ENCODE measurements around the gene LAMB3.

The LAMB3 gene

DNA sequence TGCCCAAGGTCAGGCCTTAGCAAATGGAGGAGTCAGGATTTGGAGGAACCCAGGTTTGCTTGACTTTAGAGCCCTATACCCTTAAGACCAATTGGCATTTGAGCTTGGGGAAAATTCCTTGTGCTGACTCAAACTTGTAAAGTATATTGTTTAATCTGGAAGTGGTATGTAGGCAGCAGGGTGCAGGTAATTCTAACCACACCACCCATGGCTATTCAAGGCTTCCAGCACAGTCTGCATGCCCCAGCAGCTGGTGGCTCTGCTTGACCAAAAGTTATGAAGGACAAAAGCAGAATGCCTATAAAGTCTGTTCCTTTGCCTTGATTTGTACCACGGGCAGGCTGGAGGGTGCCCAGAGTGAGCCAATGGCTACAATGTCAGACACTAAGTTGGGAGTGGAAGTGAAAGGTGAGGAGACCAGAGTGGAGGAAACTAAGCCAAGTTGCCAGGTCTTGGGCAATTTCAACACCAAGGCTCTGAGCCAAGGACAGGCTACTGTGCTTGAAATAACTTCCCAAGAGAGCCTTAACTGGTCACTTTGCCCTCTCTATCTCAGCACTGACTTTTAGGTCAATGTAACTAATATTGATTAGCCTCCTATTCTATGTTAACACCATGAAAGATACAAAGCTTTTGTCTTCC lies 18.3 kb upstream of the LAMB3 start:
- Histone ChIP-seq H3K27ac (no peak overlapping the region), H3K4me3 (IDR thresholded peaks at IDR 0.05; ENCODE audit: insufficient read depth, low read depth, low read length) (no peak overlapping the region), H3K36me3 (ENCODE audit: insufficient read depth) (no peaks in the 10 kb centered on the region), H2AFZ (ENCODE audit: low read depth) (no peak overlapping the region), H4K20me1 (ENCODE audit: insufficient read depth) (no peaks in the 10 kb centered on the region), H3K27me3 (ENCODE audit: insufficient read depth, low read depth) (no peaks in the 10 kb centered on the region), H3K4me1 (ENCODE audit: low read depth, poor library complexity, severe bottlenecking) (peaks cover 5% of the 10 kb centered on the region), H3K79me2 (ENCODE audit: insufficient read depth, low read depth) (no peaks in the 10 kb centered on the region), H3K9ac (no peak overlapping the region), H3K4me2 (no peak overlapping the region)
- TF ChIP-seq, protein P1, sequence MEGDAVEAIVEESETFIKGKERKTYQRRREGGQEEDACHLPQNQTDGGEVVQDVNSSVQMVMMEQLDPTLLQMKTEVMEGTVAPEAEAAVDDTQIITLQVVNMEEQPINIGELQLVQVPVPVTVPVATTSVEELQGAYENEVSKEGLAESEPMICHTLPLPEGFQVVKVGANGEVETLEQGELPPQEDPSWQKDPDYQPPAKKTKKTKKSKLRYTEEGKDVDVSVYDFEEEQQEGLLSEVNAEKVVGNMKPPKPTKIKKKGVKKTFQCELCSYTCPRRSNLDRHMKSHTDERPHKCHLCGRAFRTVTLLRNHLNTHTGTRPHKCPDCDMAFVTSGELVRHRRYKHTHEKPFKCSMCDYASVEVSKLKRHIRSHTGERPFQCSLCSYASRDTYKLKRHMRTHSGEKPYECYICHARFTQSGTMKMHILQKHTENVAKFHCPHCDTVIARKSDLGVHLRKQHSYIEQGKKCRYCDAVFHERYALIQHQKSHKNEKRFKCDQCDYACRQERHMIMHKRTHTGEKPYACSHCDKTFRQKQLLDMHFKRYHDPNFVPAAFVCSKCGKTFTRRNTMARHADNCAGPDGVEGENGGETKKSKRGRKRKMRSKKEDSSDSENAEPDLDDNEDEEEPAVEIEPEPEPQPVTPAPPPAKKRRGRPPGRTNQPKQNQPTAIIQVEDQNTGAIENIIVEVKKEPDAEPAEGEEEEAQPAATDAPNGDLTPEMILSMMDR (conservative IDR thresholded peaks at IDR 0.05; ENCODE audit: low read depth, low read length), result no peak

DNA sequence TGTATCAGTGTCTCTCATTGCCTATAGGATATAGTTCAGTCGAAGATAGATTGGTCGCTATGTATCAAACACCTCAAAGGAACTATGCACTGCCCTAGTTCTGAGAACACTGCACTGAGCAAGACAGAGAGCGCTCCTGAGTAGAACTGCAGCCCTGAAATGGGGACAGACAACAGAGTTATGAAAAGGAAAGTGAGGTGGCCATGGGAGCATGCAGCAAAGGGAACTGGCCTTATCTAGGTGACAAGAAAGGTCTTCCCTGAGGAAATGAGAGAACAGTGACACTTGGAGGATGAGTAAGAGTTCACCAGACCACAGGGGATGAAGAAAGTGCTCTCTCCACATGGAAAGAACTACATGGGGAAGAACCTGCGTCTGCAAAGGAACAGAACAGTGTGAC lies 15.5 kb upstream of the LAMB3 start:
- H3K9ac ChIP-seq, result no peak overlapping the region
- H3K4me1 ChIP-seq (ENCODE audit: low read depth, poor library complexity, severe bottlenecking), result no peaks in the 10 kb centered on the region
- no peak overlapping the region for H3K4me3 ChIP-seq (IDR thresholded peaks at IDR 0.05; ENCODE audit: insufficient read depth, low read depth, low read length)
- no peaks in the 10 kb centered on the region for H4K20me1 ChIP-seq (ENCODE audit: insufficient read depth)
- no peak overlapping the region for H3K4me2 ChIP-seq
- no peaks in the 10 kb centered on the region for H3K27me3 ChIP-seq (ENCODE audit: insufficient read depth, low read depth)
- TF ChIP-seq, protein P1 (conservative IDR thresholded peaks at IDR 0.05; ENCODE audit: low read depth, low read length), result no peak
- no peak overlapping the region for H2AFZ ChIP-seq (ENCODE audit: low read depth)
- no peak overlapping the region for H3K27ac ChIP-seq
- no peaks in the 10 kb centered on the region for H3K79me2 ChIP-seq (ENCODE audit: insufficient read depth, low read depth)
- no peaks in the 10 kb centered on the region for H3K36me3 ChIP-seq (ENCODE audit: insufficient read depth)

DNA sequence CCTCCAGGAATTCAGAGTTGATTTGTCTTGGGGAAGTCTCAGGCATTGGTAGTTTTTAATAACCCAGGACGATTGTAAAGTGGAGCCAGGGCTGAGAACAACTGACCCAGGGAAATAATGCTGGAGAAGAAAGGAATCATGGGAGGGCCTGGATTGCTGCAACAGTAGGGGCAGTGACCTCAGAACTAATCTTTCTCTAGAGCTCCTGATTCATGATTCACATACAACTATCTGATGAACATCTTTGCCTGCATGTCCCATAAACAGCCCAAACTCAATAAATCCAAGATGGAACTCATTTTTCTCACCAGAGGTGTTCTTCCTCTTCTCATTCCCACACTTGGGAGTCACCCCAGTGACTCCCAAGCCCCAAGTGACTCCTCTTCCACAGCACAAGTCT lies 14.9 kb upstream of the LAMB3 start:
- Histone ChIP-seq H3K27ac (no peak overlapping the region), H4K20me1 (ENCODE audit: insufficient read depth) (no peaks in the 10 kb centered on the region), H3K4me1 (ENCODE audit: low read depth, poor library complexity, severe bottlenecking) (no peaks in the 10 kb centered on the region), H3K4me3 (IDR thresholded peaks at IDR 0.05; ENCODE audit: insufficient read depth, low read depth, low read length) (no peak overlapping the region), H3K4me2 (no peak overlapping the region), H3K27me3 (ENCODE audit: insufficient read depth, low read depth) (no peaks in the 10 kb centered on the region), H3K9ac (no peak overlapping the region), H3K79me2 (ENCODE audit: insufficient read depth, low read depth) (no peaks in the 10 kb centered on the region), H2AFZ (ENCODE audit: low read depth) (no peak overlapping the region), H3K36me3 (ENCODE audit: insufficient read depth) (no peaks in the 10 kb centered on the region)
- TF ChIP-seq, protein P1 (conservative IDR thresholded peaks at IDR 0.05; ENCODE audit: low read depth, low read length), result no peak

DNA sequence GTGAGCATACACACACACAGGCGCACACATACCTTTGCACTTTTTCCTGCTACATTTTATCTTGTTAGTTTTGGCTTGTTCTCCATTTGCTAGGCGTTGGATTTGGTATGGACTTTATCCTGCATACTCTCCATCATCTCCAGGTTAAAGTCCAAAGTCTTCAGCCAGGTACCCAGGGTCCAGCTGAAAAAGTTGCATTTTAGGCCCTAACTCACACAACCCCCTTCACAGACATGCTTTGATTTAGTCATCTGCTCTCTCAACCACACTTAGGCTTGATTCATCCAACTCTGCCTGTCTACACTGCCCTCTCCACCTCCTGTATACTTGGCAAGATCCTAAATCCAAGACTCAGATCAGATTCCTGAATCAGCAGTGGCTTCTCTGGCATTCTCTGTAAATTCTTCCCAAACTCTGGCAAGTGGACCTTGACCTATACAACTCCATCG lies 10.7 kb upstream of the LAMB3 start:
- Histone ChIP-seq H3K4me2 (no peak overlapping the region), H4K20me1 (ENCODE audit: insufficient read depth) (no peaks in the 10 kb centered on the region), H3K27me3 (ENCODE audit: insufficient read depth, low read depth) (no peaks in the 10 kb centered on the region)

More for the DNA sequence above, 10.7 kb upstream of the LAMB3 start:
- Histone ChIP-seq H3K79me2 (ENCODE audit: insufficient read depth, low read depth) (no peaks in the 10 kb centered on the region), H3K9ac (no peak overlapping the region), H2AFZ (ENCODE audit: low read depth) (no peak overlapping the region), H3K36me3 (ENCODE audit: insufficient read depth) (no peaks in the 10 kb centered on the region), H3K4me1 (ENCODE audit: low read depth, poor library complexity, severe bottlenecking) (no peaks in the 10 kb centered on the region), H3K27ac (no peak overlapping the region), H3K4me3 (IDR thresholded peaks at IDR 0.05; ENCODE audit: insufficient read depth, low read depth, low read length) (no peak overlapping the region)
- TF ChIP-seq, protein P1 (conservative IDR thresholded peaks at IDR 0.05; ENCODE audit: low read depth, low read length), result no peak
